Fibroblast of lung (primary cell): ENCODE measurements around the gene TBL1XR1.

ENCODE experiments used
- EZH2 ChIP-seq: IDR thresholded peaks from 2 replicates; pipeline ENCODE4 v1.5.1; 2012; ENCODE audit warnings: low read length, control low read depth, mild to moderate bottlenecking; ENCODE audit errors: missing control alignments
- TF ChIP-seq, protein P1 (sequence below), 2 donors: IDR thresholded peaks in 1 of 2; conservative IDR thresholded peaks in 1 of 2; 1 replicate in 1 of 2; 2 replicates in 1 of 2; pipeline ENCODE4 v1.5.1; 2011 to 2012; ENCODE audit warnings: low read length in 2 of 2, control low read depth in 1 of 2, inconsistent platforms in 1 of 2, low read depth in 1 of 2, mild to moderate bottlenecking in 1 of 2

DNA sequence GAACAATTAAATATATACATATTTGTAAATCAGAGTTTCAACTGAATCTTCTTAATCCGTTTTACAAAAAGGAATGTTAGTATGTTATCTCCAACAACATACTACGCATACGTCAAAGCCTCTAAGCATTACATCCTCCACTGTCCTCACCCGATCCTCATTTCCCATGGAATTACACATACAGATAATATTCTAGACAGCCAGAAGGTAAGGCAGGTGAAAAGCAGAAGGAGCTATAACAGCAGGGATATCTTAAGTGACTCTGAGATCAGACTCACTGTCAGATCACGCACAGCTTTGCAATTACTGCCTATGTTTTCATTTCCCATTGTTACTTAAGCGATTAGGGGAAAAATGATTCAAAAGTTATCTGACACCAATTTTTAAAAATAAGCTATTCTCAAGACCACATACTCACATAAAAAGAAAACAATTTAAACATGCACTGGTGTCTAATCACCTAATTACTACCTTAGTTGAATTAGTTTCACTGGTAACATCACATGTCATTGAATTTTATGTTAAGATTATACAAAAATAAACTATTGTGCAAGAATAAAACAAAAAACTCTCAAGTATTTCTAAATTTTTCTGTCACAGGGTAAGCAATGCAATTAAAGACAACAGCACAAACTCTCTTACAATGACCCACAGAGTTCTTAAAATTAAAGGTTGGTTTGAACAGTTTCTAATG is 92.8 kb downstream of the TBL1XR1 start:
- TF ChIP-seq, protein P1, sequence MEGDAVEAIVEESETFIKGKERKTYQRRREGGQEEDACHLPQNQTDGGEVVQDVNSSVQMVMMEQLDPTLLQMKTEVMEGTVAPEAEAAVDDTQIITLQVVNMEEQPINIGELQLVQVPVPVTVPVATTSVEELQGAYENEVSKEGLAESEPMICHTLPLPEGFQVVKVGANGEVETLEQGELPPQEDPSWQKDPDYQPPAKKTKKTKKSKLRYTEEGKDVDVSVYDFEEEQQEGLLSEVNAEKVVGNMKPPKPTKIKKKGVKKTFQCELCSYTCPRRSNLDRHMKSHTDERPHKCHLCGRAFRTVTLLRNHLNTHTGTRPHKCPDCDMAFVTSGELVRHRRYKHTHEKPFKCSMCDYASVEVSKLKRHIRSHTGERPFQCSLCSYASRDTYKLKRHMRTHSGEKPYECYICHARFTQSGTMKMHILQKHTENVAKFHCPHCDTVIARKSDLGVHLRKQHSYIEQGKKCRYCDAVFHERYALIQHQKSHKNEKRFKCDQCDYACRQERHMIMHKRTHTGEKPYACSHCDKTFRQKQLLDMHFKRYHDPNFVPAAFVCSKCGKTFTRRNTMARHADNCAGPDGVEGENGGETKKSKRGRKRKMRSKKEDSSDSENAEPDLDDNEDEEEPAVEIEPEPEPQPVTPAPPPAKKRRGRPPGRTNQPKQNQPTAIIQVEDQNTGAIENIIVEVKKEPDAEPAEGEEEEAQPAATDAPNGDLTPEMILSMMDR (conservative IDR thresholded peaks at IDR 0.05 in 1 of 2, IDR thresholded peaks at IDR 0.05 in 1 of 2; ENCODE audit: low read depth in 1 of 2, low read length in 2 of 2) = no peak
- TF ChIP-seq EZH2 = no peak
